Measurements from ENCODE around the gene SSX2IP. TPM values are rescaled to one million over a fixed set of nuclear protein-coding genes. Genes with fewer than 3 reads are reported as not detected.

SSX2IP gene
- total RNA-seq, 1 donor from 2014 or later: 7.3 TPM

DNA sequence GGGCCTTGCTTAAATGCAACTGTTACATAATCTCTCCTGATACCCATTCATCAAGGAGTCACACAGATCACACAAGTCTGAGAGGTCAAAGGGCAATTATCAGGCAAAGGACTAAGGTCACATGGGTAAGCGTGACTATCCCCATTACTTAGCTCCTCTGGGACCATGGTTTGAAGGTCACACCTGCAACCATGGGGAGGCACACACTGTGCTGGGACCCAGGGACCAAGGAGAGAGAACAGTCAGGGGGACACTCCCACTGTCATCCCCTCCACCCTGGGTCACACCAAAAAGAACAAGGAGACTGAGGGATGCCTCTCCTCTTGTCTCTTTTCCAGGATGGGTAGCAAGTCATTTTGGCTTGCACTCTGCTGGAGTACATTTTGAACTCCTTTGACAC, 85.1 kb downstream of the SSX2IP start:
- peaks cover 9% of the 10 kb centered on the region for H3K4me1 Mint-ChIP-seq (ENCODE audit: unreplicated experiment)
- peaks cover 20% of the 10 kb centered on the region for H3K36me3 Mint-ChIP-seq (ENCODE audit: low read depth, unreplicated experiment)
- DNase-seq (ENCODE audit: low spot score): no peak
- H3K4me3 Mint-ChIP-seq (ENCODE audit: unreplicated experiment): no peak overlapping the region
- peaks cover 8% of the 10 kb centered on the region for H3K27me3 Mint-ChIP-seq (ENCODE audit: unreplicated experiment)
- peaks cover 22% of the 10 kb centered on the region for H3K9me3 Mint-ChIP-seq (ENCODE audit: unreplicated experiment)
- TF ChIP-seq, protein P1, sequence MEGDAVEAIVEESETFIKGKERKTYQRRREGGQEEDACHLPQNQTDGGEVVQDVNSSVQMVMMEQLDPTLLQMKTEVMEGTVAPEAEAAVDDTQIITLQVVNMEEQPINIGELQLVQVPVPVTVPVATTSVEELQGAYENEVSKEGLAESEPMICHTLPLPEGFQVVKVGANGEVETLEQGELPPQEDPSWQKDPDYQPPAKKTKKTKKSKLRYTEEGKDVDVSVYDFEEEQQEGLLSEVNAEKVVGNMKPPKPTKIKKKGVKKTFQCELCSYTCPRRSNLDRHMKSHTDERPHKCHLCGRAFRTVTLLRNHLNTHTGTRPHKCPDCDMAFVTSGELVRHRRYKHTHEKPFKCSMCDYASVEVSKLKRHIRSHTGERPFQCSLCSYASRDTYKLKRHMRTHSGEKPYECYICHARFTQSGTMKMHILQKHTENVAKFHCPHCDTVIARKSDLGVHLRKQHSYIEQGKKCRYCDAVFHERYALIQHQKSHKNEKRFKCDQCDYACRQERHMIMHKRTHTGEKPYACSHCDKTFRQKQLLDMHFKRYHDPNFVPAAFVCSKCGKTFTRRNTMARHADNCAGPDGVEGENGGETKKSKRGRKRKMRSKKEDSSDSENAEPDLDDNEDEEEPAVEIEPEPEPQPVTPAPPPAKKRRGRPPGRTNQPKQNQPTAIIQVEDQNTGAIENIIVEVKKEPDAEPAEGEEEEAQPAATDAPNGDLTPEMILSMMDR (IDR thresholded peaks at IDR 0.05; ENCODE audit: unreplicated experiment): no peak
- H3K27ac Mint-ChIP-seq (ENCODE audit: unreplicated experiment): no peak overlapping the region

DNA sequence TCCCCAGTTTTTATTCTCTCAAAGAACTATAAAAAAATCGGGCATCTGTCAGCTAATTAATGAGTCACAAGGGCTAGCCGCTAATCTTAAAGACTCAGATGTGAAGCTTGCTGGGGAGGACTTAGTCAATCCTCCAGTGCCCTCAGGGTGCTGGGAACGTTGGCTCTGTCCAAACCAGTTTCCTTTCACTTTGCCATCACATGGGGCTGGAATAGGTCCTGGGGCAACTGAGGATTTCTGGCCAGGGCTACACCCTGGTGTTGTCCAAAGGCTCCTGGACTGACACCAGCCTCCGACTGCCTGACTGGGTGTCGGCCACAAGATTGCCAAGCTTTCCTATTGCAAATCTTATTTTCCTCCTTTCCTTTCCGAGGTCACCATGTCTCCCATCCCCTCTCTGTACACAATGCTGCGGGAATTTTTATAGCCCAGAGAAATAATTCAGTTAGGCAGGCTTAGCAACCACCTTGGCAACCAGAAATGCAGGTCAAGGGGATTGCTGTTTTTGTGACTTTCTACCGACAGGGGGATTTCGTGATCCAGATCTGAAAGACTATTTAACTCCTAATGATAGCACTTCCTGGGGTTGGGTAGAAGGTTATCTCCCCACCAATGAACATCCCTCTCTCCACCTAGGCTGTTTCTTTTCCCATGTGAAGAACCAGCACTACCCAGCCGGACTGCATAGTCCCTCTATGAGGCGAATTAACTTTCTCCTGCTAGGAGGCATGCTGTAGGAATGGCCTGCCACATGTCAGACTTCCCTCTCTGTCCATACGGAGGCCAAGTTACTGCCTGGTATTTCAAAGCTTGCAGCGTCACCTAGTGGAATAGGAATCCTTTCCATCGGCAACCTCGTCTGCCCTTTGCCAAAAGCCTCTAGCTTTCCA, 86.1 kb downstream of the SSX2IP start:
- TF ChIP-seq, protein P1 (IDR thresholded peaks at IDR 0.05; ENCODE audit: unreplicated experiment): no peak
- peaks cover 8% of the 10 kb centered on the region for H3K27me3 Mint-ChIP-seq (ENCODE audit: unreplicated experiment)
- H3K36me3 Mint-ChIP-seq (ENCODE audit: low read depth, unreplicated experiment): peaks cover 20% of the 10 kb centered on the region
- H3K27ac Mint-ChIP-seq (ENCODE audit: unreplicated experiment): peak overlapping the region; percentile 53
- peaks cover 9% of the 10 kb centered on the region for H3K4me1 Mint-ChIP-seq (ENCODE audit: unreplicated experiment)
- H3K4me3 Mint-ChIP-seq (ENCODE audit: unreplicated experiment): no peak overlapping the region
- no peak for DNase-seq (ENCODE audit: low spot score)
- H3K9me3 Mint-ChIP-seq (ENCODE audit: unreplicated experiment): peaks cover 22% of the 10 kb centered on the region

- H3K4me1 Mint-ChIP-seq (ENCODE audit: unreplicated experiment): peaks cover 9% of the 10 kb centered on the region
- H3K9me3 Mint-ChIP-seq (ENCODE audit: unreplicated experiment): peaks cover 22% of the 10 kb centered on the region
- peak overlapping the region; percentile 53 for H3K27ac Mint-ChIP-seq (ENCODE audit: unreplicated experiment)
- H3K36me3 Mint-ChIP-seq (ENCODE audit: low read depth, unreplicated experiment): peaks cover 20% of the 10 kb centered on the region
- no peak overlapping the region for H3K4me3 Mint-ChIP-seq (ENCODE audit: unreplicated experiment)
- TF ChIP-seq, protein P1 (IDR thresholded peaks at IDR 0.05; ENCODE audit: unreplicated experiment): no peak
- DNase-seq (ENCODE audit: low spot score): no peak
- peaks cover 8% of the 10 kb centered on the region for H3K27me3 Mint-ChIP-seq (ENCODE audit: unreplicated experiment)
These were observed 87.0 kb downstream of the SSX2IP start for GRCh38 chr1:84603223-84603622.

- Mint-ChIP-seq H3K27ac (ENCODE audit: unreplicated experiment) (no peak overlapping the region), H3K27me3 (ENCODE audit: unreplicated experiment) (peaks cover 5% of the 10 kb centered on the region), H3K36me3 (ENCODE audit: low read depth, unreplicated experiment) (peaks cover 13% of the 10 kb centered on the region), H3K9me3 (ENCODE audit: unreplicated experiment) (peaks cover 13% of the 10 kb centered on the region), H3K4me1 (ENCODE audit: unreplicated experiment) (peaks cover 9% of the 10 kb centered on the region), H3K4me3 (ENCODE audit: unreplicated experiment) (no peak overlapping the region)
- TF ChIP-seq, protein P1 (IDR thresholded peaks at IDR 0.05; ENCODE audit: unreplicated experiment): no peak
- DNase-seq (ENCODE audit: low spot score): no peak
These were observed 89.5 kb downstream of the SSX2IP start for GRCh38 chr1:84600796-84601195.

All from endothelial cell (in vitro differentiated cells).